ENCODE results near the gene GSC2.

GSC2 gene

GRCh38 chr22:19180740-19181410, 30.8 kb upstream of the GSC2 start:
- Mint-ChIP-seq H3K27ac (peak overlapping the region; percentile 72), H3K9me3 (no peaks in the 10 kb centered on the region), H3K4me3 (peak overlapping the region; percentile 51), H3K4me1 (peaks cover 32% of the 10 kb centered on the region), H3K36me3 (no peaks in the 10 kb centered on the region)
- DNase-seq (ENCODE audit: low spot score in 2 of 2) (no peak), ATAC-seq (no peak)

GRCh38 chr22:19180234-19180633, 30.1 kb upstream of the GSC2 start:
- Mint-ChIP-seq H3K27ac (no peak overlapping the region), H3K4me3 (no peak overlapping the region), H3K36me3 (no peaks in the 10 kb centered on the region), H3K4me1 (peaks cover 32% of the 10 kb centered on the region), H3K9me3 (no peaks in the 10 kb centered on the region)
- ATAC-seq (no peak), DNase-seq (ENCODE audit: low spot score in 2 of 2) (no peak)

- DNase-seq (ENCODE audit: low spot score in 2 of 2) = no peak
- Mint-ChIP-seq H3K9me3 (no peaks in the 10 kb centered on the region), H3K4me1 (peaks cover 32% of the 10 kb centered on the region), H3K36me3 (no peaks in the 10 kb centered on the region), H3K4me3 (peak overlapping the region; percentile 69), H3K27ac (peak overlapping the region; percentile 40)
- peak; percentile 64 for ATAC-seq
Observed at GRCh38 chr22:19179497-19180048, 29.5 kb upstream of the GSC2 start.

DNA sequence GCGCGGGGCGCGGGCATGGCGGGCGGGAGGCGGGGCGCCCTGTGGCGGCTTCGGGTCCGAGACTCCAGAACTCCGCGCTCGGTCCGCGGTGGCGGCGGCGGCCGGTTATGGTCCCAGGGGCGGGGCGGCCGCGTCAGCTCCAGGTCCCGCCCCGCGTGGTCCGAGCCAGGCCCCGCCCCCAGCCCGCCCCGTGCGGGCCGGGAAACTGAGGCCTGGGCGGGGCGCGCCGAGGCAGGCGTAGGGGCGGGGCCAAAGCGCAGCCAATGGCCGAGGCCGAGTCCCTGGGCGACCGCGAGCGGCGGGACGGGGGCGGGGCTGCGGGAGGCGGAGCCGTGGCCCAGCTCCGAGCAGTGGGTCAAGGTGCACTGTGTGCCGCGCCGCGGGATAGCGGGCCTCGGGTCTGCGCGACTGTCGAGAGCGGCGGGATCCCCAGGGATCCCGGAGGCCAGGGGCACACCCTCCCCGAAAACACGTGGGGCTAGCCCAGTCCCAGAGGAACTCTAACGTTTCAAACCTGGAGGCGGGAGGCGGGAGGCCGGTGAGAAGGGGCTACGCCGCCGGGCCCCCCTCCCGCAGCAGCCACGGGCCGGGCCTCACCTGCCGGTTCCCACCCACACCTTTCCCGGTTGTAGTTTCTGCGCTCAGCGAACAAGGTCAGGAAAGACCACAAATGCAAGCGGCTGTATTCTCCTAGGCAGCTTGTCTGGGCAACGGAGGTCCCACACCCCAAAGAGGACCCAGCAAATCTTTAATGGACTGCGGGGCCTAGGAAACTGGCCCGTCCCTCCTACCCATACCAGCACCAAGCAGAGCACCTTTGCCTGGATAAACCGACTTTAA, 28.8 kb upstream of the GSC2 start, which contains the start of gene SLC25A1:
SLC25A1 (minus strand) TSS at position 80 of the 840 bp plus-strand sequence; CDS start at position 17, 63 bp downstream.
- Mint-ChIP-seq H3K4me3 (peak within 1 kb of the TSS; percentile 69), H3K9me3 (no peaks in the 10 kb centered on the region), H3K4me1 (peaks cover 36% of the 10 kb centered on the region), H3K36me3 (no peaks in the 10 kb centered on the region), H3K27ac (peak within 1 kb of the TSS; percentile 40)
- ATAC-seq = peak; percentile 83
- DNase-seq (ENCODE audit: low spot score in 2 of 2) = peak; percentile 89 to 94

DNA sequence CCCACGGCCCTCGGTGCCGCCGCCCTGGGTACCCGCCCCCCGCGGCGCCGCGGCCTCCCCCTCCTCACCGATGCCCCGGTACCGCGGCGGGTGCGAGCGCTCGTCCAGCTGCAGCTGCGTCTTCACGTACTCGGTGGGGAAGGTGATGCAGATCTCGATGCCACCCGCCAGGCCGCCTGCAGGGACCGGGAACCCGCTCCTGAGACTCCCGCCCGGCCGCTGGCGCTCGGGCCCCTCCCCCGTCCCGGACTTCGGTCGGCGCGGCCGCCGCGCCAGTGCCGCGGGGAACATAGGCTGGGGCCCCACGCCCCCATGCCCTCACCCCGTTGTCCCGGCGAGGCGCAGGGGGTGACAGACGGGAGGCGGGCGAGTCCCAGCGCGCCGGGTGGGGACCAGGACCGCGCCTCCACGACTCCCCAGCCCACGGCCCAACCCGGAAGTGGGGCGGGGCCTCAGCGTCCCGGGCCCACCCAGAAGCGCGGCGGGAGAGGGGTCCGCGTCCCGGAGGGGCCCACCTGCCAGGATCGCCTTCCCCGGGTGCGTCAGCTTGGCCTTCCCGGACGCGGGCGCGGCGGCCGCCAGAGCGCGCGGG, 28.1 kb upstream of the GSC2 start:
- H3K36me3 Mint-ChIP-seq = peaks cover 5% of the 10 kb centered on the region
- H3K9me3 Mint-ChIP-seq = no peaks in the 10 kb centered on the region
- no peak overlapping the region for H3K27ac Mint-ChIP-seq
- DNase-seq (ENCODE audit: low spot score in 2 of 2) = peak in 1 of 2 donors; percentile 52
- peak overlapping the region; percentile 66 for H3K4me3 Mint-ChIP-seq
- peak; percentile 60 for ATAC-seq
- peaks cover 43% of the 10 kb centered on the region for H3K4me1 Mint-ChIP-seq

DNA sequence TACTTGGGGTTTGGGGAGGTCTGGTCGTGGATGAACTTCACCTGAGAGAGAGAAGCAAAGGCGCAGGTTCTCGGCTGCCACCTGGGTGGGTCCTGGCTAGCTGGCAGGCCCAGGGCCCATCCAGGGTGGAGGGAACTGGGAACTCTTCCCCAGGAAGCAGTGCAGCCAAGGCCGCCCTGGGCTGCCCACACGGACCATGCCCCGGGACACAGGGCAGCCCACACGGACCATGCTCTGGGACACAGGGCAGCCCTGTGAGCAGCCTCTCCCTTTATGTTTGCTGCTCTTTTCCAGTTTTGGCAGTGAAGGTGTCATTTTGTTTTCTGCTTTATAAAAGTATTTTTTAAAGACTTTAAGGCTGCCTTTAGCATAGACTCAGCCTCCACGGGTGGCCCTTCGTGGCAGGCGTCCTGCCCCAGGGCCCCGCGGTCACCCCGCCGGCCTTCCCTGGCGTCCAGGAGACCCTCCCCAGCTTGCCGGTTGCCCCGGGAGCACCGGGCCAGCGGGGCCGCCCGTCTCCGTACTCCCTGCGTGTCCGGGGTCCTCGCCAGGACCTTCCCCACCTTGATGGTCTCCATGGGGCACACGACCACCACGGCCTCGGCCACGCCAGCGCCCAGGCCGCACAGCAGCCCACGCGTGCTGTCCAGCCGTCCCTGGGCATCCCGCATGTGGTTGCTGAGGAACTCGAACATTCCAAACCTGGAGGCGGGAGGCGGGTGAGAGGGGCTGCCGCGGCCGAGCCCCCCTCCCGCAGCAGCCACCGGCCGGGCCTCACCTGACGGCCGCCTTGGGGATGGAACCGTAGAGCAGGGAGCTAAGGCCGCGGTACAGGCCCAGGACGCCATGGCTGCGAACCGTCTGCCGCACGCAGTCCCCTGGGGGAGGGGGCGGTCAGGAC, 27.3 kb upstream of the GSC2 start:
- Mint-ChIP-seq H3K4me1 (peaks cover 47% of the 10 kb centered on the region), H3K27ac (no peak overlapping the region)
- no peak for ATAC-seq

DNA sequence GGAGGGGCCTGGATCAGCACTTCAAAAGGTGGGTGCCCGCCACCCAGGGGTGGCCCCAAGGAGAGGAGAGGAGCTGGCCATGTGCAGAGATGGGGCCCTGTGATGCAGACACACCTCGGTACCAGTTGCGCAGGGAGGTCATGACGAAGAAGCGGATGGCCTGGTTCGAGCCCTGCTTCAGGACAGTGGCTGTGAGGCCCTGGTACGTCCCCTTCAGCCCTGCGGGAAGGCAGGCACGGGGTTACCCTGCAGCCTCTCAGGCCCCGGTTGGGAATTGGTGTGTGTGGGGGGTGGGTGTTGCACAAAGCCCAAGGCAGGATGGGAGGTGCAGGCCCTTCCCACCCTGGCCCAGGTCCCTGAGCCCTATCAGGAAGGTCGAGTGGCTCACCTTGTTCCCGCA, 26.6 kb upstream of the GSC2 start:
- ATAC-seq (no peak), DNase-seq (ENCODE audit: low spot score in 2 of 2) (no peak)
- H3K4me1 Mint-ChIP-seq = peaks cover 46% of the 10 kb centered on the region
- peak overlapping the region; percentile 66 for H3K4me3 Mint-ChIP-seq
- no peaks in the 10 kb centered on the region for H3K9me3 Mint-ChIP-seq
- peaks cover 8% of the 10 kb centered on the region for H3K36me3 Mint-ChIP-seq
- H3K27ac Mint-ChIP-seq = no peak overlapping the region

More for the DNA sequence above, 27.3 kb upstream of the GSC2 start:
- Mint-ChIP-seq H3K36me3 (peaks cover 8% of the 10 kb centered on the region), H3K4me3 (peak overlapping the region; percentile 66), H3K9me3 (no peaks in the 10 kb centered on the region)
- no peak for DNase-seq (ENCODE audit: low spot score in 2 of 2)

DNA sequence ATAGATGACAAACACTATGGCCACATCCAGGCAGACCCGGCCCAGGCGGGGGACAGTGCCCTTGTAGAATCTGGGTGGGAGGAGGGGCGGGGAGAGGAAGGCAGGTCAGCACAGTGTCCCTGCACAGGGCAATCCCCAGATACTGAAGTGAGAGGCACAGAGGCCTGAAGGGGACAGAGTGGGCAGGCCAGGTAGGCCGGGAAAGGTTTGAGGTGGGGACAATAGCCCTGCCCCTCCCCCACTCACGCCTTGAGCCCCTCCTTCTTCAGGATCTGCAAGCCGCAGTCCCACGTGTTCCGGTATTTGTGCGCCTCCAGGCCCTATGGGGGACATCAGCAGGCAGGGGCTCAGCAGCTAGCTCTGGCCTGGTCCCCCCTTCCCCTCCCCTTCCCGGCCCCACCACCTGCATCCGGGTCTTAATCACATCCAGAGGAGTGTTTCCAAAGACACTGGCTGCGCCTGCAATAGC, 26.1 kb upstream of the GSC2 start:
- peak overlapping the region; percentile 66 for H3K4me3 Mint-ChIP-seq
- no peak for DNase-seq (ENCODE audit: low spot score in 2 of 2)
- peak overlapping the region; percentile 34 for H3K27ac Mint-ChIP-seq
- H3K4me1 Mint-ChIP-seq = peaks cover 40% of the 10 kb centered on the region
- no peaks in the 10 kb centered on the region for H3K9me3 Mint-ChIP-seq
- peaks cover 9% of the 10 kb centered on the region for H3K36me3 Mint-ChIP-seq
- ATAC-seq = no peak

- Mint-ChIP-seq H3K27ac (peak overlapping the region; percentile 34), H3K36me3 (peaks cover 15% of the 10 kb centered on the region), H3K4me1 (peaks cover 42% of the 10 kb centered on the region), H3K9me3 (no peaks in the 10 kb centered on the region), H3K4me3 (peak overlapping the region; percentile 66)
- ATAC-seq (no peak), DNase-seq (ENCODE audit: low spot score in 2 of 2) (no peak)
Observed at GRCh38 chr22:19175602-19176174, 25.6 kb upstream of the GSC2 start.

- DNase-seq (ENCODE audit: low spot score in 2 of 2) (no peak), ATAC-seq (no peak)
- Mint-ChIP-seq H3K27ac (peak overlapping the region; percentile 34), H3K4me3 (no peak overlapping the region), H3K4me1 (peaks cover 48% of the 10 kb centered on the region), H3K9me3 (no peaks in the 10 kb centered on the region), H3K36me3 (peaks cover 17% of the 10 kb centered on the region)
Observed at GRCh38 chr22:19175026-19175601, 25.0 kb upstream of the GSC2 start.

DNA sequence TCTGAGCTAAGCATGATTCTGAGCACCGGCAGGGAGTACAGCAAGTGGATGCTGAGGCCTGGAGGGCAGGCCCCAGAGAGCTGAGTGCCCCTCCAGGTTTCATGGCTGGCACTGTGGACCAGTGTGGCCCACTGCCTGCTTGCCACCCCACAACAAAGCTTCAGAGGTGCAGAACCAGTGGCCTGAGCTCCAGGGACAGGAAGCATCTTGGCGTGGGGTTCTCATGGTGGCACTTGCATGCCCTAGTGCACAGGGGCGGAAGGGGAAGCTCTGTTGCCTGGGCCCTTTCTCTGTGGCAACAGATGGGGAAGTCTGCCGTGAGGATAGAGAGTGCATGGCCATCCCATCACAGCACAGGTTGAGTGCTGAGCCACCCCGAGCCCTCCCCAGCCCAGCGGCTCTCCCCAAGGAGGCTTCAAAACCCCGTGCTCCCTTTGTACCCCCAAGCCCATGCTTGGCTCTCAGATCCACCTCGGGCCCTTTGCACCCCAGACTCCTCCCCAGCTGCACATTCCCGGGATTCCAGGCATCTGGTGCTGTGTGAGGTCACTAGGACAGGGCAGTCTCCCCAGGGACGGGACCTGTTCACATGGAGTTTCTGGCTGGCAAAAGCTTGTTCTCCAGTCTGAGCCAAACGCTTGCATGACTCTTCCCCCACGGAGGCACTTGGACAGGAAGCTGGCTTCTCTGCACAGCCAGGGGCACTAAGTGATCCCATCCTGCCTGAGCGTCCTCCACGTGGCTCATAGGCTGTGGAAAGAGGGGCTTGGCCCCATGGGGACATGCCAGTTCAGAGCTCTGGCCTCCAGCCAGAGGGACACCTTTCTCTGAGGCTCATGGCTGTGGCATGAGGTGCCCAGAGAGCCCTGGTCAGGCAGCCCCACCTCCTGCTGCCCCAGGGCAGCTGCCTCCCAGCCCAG, 24.3 kb upstream of the GSC2 start:
- no peak overlapping the region for H3K4me3 Mint-ChIP-seq

GRCh38 chr22:19173047-19174035, 23.2 kb upstream of the GSC2 start:
- H3K4me1 Mint-ChIP-seq = peaks cover 52% of the 10 kb centered on the region
- ATAC-seq = no peak
- H3K36me3 Mint-ChIP-seq = peaks cover 17% of the 10 kb centered on the region
- peak overlapping the region; percentile 94 for H3K4me3 Mint-ChIP-seq
- H3K9me3 Mint-ChIP-seq = no peaks in the 10 kb centered on the region
- DNase-seq (ENCODE audit: low spot score in 2 of 2) = no peak
- peak overlapping the region; percentile 96 for H3K27ac Mint-ChIP-seq

More for the DNA sequence above, 24.3 kb upstream of the GSC2 start:
- H3K27ac Mint-ChIP-seq = no peak overlapping the region
- peaks cover 45% of the 10 kb centered on the region for H3K4me1 Mint-ChIP-seq
- no peaks in the 10 kb centered on the region for H3K9me3 Mint-ChIP-seq
- H3K36me3 Mint-ChIP-seq = peaks cover 17% of the 10 kb centered on the region
- DNase-seq (ENCODE audit: low spot score in 2 of 2) = no peak
- ATAC-seq = no peak

Data from stimulated activated effector memory CD8-positive, alpha-beta T cell treated with anti-CD3 and anti-CD28 coated beads, Interleukin-12 subunit alpha, Interleukin-12 subunit beta, amount 100 ng/mL, for 72 hours (primary cell).